Ovary (tissue), 3 donors: ENCODE results near the gene CD247.

Experiments
- EP300 ChIP-seq: sonication (generic); formaldehyde crosslinking; IDR thresholded peaks from one replicate; pipeline ENCODE4 v1.6.1; 2017; ENCODE audit warnings: antibody characterized with exemption
- POLR2A ChIP-seq: fragments of 450-650 bp; IDR thresholded peaks from one replicate; pipeline ENCODE4 v1.6.1; 2017; ENCODE audit warnings: antibody characterized with exemption, mild to moderate bottlenecking, moderate library complexity
- TF ChIP-seq, protein P1 (sequence below), 3 donors: fragments of 450-650 bp in 2 of 3; fragments of 200-600 bp in 1 of 3; IDR thresholded peaks; one replicate each; pipeline versions ENCODE4 v1.5.1 to v1.8.0; 2016 to 2022; ENCODE audit warnings: antibody characterized with exemption in 3 of 3, mild to moderate bottlenecking in 1 of 3
- donor health status: DM: no; HTN: no; CAD: no.

DNA sequence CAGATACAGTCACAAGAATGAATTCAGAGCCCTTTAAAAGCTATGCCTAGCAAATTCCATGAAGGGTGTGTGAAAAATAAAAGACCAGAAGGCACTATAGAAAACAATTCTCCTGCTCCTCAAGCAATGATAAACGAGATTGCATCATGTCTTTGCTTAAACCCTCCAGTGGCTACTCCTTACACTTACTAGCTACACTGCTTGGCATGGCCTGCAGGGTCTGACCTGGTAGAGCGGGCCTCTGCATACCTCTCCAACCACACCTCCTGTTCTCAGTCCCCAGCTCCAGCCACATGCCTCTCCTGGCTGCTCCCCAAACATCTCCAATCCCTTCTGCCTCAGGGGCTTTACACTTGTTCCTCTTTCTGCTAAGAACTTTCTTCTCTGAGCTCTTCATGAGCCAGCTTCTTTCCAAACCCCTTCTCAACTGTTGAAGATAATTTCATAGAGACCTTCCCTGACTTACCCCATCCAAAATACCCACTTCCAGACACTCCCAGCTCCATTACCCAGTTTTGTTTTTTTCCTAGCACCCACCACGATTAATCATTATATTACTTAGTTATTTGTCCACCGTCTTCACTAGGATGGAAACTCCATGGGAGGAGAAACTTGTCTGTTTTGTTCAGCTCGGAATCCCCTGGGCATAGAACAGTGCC lies 46.4 kb upstream of the CD247 start:
- TF ChIP-seq, protein P1, sequence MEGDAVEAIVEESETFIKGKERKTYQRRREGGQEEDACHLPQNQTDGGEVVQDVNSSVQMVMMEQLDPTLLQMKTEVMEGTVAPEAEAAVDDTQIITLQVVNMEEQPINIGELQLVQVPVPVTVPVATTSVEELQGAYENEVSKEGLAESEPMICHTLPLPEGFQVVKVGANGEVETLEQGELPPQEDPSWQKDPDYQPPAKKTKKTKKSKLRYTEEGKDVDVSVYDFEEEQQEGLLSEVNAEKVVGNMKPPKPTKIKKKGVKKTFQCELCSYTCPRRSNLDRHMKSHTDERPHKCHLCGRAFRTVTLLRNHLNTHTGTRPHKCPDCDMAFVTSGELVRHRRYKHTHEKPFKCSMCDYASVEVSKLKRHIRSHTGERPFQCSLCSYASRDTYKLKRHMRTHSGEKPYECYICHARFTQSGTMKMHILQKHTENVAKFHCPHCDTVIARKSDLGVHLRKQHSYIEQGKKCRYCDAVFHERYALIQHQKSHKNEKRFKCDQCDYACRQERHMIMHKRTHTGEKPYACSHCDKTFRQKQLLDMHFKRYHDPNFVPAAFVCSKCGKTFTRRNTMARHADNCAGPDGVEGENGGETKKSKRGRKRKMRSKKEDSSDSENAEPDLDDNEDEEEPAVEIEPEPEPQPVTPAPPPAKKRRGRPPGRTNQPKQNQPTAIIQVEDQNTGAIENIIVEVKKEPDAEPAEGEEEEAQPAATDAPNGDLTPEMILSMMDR (IDR thresholded peaks at IDR 0.05), result no peak
- TF ChIP-seq EP300 (no peak), POLR2A (no peak)
